KMS-11 (cell line): ENCODE results near the gene VAV3.

ENCODE experiments used
- H2AFZ ChIP-seq: fragments of 200-600 bp; sonication (generic); 2 replicates; pipeline ENCODE4 v1.6.1; 2016; ENCODE audit warnings: antibody characterized with exemption, mixed run types, low read depth
- H3K27ac ChIP-seq: fragments of 200-600 bp; sonication (generic); 2 replicates; pipeline ENCODE4 v1.6.1; 2016; ENCODE audit warnings: mild to moderate bottlenecking, mixed run types
- H3K27me3 ChIP-seq: fragments of 200-600 bp; sonication (generic); 2 replicates; pipeline ENCODE4 v1.6.1; 2017; ENCODE audit warnings: mild to moderate bottlenecking, low read depth, mixed run types, moderate library complexity; ENCODE audit not compliant: insufficient read depth
- H3K36me3 ChIP-seq: fragments of 200-600 bp; sonication (generic); 2 replicates; pipeline ENCODE4 v1.6.1; 2017; ENCODE audit warnings: mild to moderate bottlenecking, mixed run types; ENCODE audit not compliant: insufficient read depth
- H3K4me1 ChIP-seq: fragments of 200-600 bp; sonication (generic); 2 replicates; pipeline ENCODE4 v1.6.1; 2016; ENCODE audit warnings: mild to moderate bottlenecking, low read depth, mixed run types; ENCODE audit not compliant: poor library complexity, severe bottlenecking
- H3K4me2 ChIP-seq: fragments of 200-600 bp; sonication (generic); 2 replicates; pipeline ENCODE4 v1.7.0; 2016; ENCODE audit warnings: mild to moderate bottlenecking, mixed run types
- H3K4me3 ChIP-seq: fragments of 200-600 bp; sonication (generic); IDR thresholded peaks from 2 replicates; pipeline ENCODE4 v1.6.1; 2017; ENCODE audit warnings: low read depth, low read length, mixed read lengths; ENCODE audit not compliant: insufficient read depth
- H3K79me2 ChIP-seq: fragments of 200-600 bp; sonication (generic); 2 replicates; pipeline ENCODE4 v1.6.1; 2016; ENCODE audit warnings: low read depth, mixed run types; ENCODE audit not compliant: insufficient read depth
- H3K9ac ChIP-seq: fragments of 200-600 bp; sonication (generic); 2 replicates; pipeline ENCODE4 v1.6.1; 2016; ENCODE audit warnings: mild to moderate bottlenecking, mixed run types
- H4K20me1 ChIP-seq: fragments of 200-600 bp; sonication (generic); 2 replicates; pipeline ENCODE4 v1.6.1; 2016; ENCODE audit warnings: mild to moderate bottlenecking, mixed run types; ENCODE audit not compliant: insufficient read depth
- CTCF ChIP-seq: fragments of 200-600 bp; sonication (generic); conservative IDR thresholded peaks from 2 replicates; pipeline ENCODE4 v1.6.1; 2017; ENCODE audit warnings: low read depth, mild to moderate bottlenecking, antibody characterized with exemption, low read length, moderate library complexity, mixed read lengths

Gene VAV3

DNA sequence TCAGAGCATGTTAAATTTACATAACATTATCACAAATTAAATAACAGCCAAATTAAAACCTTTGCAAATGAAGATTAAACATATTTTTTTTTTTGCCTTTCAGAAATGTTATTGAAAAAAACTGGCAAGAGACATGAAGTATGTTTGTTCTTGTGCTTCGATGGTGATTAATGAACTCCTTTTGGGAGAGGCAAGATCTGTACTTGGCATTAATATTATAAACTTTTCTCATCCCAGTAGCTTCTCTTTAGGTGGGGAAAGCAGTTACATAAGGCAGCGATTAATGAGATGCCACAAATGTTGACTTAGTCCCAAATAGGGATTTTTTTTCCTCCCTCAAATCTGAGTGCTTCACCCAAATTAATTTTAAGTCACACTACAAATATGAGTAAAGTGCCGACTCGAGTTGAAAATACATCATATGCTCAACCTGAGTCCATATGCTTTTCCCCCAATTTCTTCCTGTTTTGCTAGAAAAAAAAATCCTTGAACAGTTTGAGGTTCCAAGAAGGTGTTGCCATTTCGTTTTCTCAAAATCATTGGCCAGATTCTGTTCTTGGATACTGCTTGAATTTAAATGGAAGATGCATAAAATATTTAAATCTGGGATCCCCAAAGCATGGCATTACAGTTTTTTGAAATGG is 294.5 kb downstream of the VAV3 start:
- Histone ChIP-seq H3K9ac (no peak overlapping the region), H3K79me2 (no peaks in the 10 kb centered on the region), H3K36me3 (no peaks in the 10 kb centered on the region), H3K4me3 (no peak overlapping the region), H3K27ac (no peak overlapping the region), H3K27me3 (no peaks in the 10 kb centered on the region), H3K4me1 (no peaks in the 10 kb centered on the region), H4K20me1 (no peaks in the 10 kb centered on the region), H2AFZ (no peak overlapping the region), H3K4me2 (no peak overlapping the region)
- no peak for TF ChIP-seq CTCF

- H3K79me2 ChIP-seq, result no peaks in the 10 kb centered on the region
- H3K4me1 ChIP-seq, result no peaks in the 10 kb centered on the region
- H3K27ac ChIP-seq, result no peak overlapping the region
- no peak overlapping the region for H2AFZ ChIP-seq
- no peak overlapping the region for H3K9ac ChIP-seq
- no peaks in the 10 kb centered on the region for H3K27me3 ChIP-seq
- no peaks in the 10 kb centered on the region for H4K20me1 ChIP-seq
- TF ChIP-seq CTCF, result no peak
- no peak overlapping the region for H3K4me3 ChIP-seq
- no peaks in the 10 kb centered on the region for H3K36me3 ChIP-seq
- H3K4me2 ChIP-seq, result no peak overlapping the region
These were observed 295.0 kb downstream of the VAV3 start for GRCh38 chr1:107669996-107670395.

DNA sequence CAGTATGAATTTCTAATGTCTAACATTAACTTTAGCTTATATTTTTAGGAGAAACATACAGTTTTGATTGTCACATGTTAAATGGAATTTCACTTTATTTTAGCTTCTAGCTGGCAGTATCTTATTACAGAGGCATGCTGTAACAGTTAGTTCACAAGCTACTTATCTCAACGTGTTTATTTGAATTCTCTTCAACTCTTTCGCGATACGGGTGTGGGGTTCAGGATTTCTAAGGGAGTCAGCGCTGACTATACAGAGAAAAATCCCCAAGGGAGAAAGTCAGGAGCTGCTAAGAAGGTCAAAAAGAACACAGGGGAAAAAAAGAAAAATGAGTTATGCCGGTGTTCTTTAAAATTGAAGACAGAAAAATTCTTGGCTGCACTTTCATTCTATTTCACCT is 296.2 kb downstream of the VAV3 start:
- Histone ChIP-seq H3K9ac (no peak overlapping the region), H3K79me2 (no peaks in the 10 kb centered on the region), H3K4me2 (no peak overlapping the region), H3K27me3 (no peaks in the 10 kb centered on the region), H3K27ac (no peak overlapping the region), H4K20me1 (no peaks in the 10 kb centered on the region), H3K36me3 (no peaks in the 10 kb centered on the region), H2AFZ (no peak overlapping the region), H3K4me3 (no peak overlapping the region), H3K4me1 (no peaks in the 10 kb centered on the region)
- TF ChIP-seq CTCF, result no peak

DNA sequence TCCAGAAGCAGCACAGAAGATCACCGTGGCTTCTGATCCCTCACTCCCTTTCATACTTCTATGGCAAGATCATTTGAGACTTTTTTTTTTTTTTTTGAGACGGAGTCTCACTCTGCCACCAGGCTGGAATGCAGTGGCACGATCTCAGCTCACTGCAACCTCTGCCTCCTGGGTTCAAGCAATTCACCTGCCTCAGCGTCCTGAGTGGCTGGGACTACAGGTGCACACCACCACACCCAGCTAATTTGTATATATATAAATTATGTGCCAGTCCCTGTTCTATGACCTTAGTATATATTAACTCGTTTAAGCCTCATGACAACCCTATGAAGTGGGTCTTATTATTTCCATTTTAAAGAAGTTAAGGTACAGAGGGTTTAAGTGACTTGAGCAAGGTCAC is 298.5 kb downstream of the VAV3 start:
- TF ChIP-seq CTCF, result no peak
- Histone ChIP-seq H3K9ac (no peak overlapping the region), H3K36me3 (no peaks in the 10 kb centered on the region), H3K27me3 (no peaks in the 10 kb centered on the region), H4K20me1 (no peaks in the 10 kb centered on the region), H3K4me1 (no peaks in the 10 kb centered on the region), H3K4me2 (no peak overlapping the region), H3K27ac (no peak overlapping the region), H2AFZ (no peak overlapping the region), H3K4me3 (no peak overlapping the region), H3K79me2 (no peaks in the 10 kb centered on the region)
